ENCODE measurements around the gene MFAP3.

MFAP3 gene

DNA sequence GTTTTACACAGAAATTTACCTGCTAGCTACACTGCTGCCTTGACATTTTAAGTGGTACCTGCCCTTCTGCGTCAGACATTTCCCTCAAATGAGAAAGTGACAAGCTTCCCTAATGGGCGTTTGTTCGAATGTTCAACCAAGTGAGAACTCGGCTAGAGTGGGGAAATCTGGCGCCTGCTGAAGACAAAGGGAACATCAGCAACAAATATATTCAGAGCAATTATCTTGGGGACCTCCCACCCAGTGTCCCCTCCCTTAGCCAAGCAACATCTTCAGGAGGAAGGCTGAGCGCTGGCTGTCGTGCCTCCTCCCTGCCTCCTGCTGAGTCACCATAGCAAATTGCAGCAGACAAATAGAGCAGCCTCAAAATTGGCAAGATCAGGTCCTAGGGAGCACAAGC is 57.1 kb downstream of the MFAP3 start:
- no peak for DNase-seq

DNA sequence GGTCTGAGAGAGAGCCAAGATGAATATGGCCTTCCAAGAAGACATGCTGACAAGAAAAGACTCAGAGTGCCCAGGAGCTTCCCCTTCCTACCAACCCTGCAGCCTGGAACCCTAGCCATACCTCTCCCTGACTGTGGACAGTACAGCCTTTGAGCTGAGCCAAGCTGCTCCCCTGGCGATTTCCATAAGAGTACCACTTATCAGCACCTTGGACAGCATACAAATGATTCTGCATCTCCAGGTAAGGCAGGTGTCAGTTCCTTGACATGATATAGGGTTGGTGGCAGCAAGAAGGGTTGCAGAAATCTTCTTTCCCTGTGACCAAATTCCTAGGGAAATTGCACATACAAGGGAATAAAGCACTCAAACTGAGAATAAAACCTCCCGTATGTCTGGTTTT is 58.3 kb downstream of the MFAP3 start:
- no peak for DNase-seq

- no peak for DNase-seq
These were observed 59.7 kb downstream of the MFAP3 start for GRCh38 chr5:154098465-154098864.

- DNase-seq = no peak
These were observed 62.4 kb downstream of the MFAP3 start for GRCh38 chr5:154101184-154101583.

DNA sequence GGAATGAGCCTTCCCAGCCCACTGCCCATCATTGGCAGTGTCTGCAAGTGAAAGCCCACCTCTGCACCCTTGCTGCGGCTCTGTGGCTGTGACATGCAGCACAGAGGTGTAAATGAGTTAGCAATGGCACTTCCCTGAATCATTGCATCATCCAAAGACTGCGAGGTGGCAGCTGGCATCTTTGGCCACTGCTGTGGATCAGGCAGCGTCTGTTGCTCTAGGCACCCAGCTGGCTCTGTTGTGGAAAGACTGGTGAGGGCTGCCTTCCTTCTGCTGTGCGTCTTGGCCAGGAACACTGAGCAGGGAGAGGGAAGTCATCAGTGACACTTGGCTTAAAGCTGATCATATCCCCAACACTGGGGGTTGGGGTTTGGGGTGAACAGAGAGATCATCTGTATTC is 64.5 kb downstream of the MFAP3 start:
- no peak for DNase-seq
